ENCODE measurements around the gene PKN3.

DNA sequence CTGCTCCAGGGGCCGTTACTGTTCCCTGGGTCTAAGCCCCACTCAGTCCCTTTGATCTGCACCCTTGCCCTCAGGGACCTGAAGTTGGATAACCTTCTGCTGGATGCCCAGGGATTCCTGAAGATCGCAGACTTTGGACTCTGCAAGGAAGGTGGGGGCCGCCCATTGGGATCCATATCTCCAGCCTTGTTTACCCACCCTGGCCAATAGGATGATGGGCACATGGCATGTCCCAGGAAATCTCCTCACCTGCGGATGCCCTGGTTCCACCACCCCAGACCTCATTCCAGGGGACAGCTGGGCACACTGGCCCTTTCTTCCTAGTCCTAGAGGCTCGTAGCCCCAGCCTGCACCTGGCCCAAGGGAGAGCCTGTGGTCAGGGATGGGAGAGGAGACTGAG lies 16.2 kb downstream of the PKN3 start:
- TF ChIP-seq POLR2A (IDR thresholded peaks at IDR 0.05; ENCODE audit: low read depth, low read length) (no peak), POLR2AphosphoS5 (IDR thresholded peaks at IDR 0.05; ENCODE audit: low read depth, low read length) (no peak), TAF1 (IDR thresholded peaks at IDR 0.05; ENCODE audit: low read depth, low read length) (no peak), PAX5 (IDR thresholded peaks at IDR 0.05; ENCODE audit: insufficient read depth, low read length, severe bottlenecking) (no peak), SPI1 (IDR thresholded peaks at IDR 0.05; ENCODE audit: low read depth, low read length) (no peak)

All from GM12891 (cell line).